ENCODE measurements around the gene PBX1.

- no peak for TF ChIP-seq CTCF (IDR thresholded peaks at IDR 0.05)
- TF ChIP-seq POLR2A (IDR thresholded peaks at IDR 0.05): no peak
- no peak for TF ChIP-seq POLR2AphosphoS5 (IDR thresholded peaks at IDR 0.05)
Measured at GRCh38 chr1:164736137-164736536, 177.2 kb downstream of the PBX1 start.
